ENCODE measurements around the gene SCN7A.

- TF ChIP-seq, protein P1, sequence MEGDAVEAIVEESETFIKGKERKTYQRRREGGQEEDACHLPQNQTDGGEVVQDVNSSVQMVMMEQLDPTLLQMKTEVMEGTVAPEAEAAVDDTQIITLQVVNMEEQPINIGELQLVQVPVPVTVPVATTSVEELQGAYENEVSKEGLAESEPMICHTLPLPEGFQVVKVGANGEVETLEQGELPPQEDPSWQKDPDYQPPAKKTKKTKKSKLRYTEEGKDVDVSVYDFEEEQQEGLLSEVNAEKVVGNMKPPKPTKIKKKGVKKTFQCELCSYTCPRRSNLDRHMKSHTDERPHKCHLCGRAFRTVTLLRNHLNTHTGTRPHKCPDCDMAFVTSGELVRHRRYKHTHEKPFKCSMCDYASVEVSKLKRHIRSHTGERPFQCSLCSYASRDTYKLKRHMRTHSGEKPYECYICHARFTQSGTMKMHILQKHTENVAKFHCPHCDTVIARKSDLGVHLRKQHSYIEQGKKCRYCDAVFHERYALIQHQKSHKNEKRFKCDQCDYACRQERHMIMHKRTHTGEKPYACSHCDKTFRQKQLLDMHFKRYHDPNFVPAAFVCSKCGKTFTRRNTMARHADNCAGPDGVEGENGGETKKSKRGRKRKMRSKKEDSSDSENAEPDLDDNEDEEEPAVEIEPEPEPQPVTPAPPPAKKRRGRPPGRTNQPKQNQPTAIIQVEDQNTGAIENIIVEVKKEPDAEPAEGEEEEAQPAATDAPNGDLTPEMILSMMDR (IDR thresholded peaks at IDR 0.05), result no peak
- TF ChIP-seq POLR2A (IDR thresholded peaks at IDR 0.05), result no peak
Observed at GRCh38 chr2:166491461-166491860, 2.6 kb downstream of the SCN7A start.
